Skin of body (tissue), 3 donors: ENCODE results near the gene VSTM1. TPM values are rescaled to one million over a fixed set of nuclear protein-coding genes. Genes with fewer than 3 reads are reported as not detected.

Experiments used
- DNase-seq: peaks from one replicate; lab custom pipeline; 2025; lab: John Stamatoyannopoulos, UW
- small RNA-seq: library from RNA; depleted of rRNA; stranded (forward); fragments of <200 nt; gene quantifications from one replicate; pipeline ENCODE3, GENCODE V24; 2014; ENCODE audit warnings: low replicate concordance
- total RNA-seq: library from RNA; depleted of rRNA; stranded (reverse); fragments of >200 nt; gene quantifications from one replicate; pipeline ENCODE4 v1.2.3, GENCODE V29; 2014

The VSTM1 gene
- total RNA-seq, 1 donor from 2014 or later = 1.7 TPM

DNA sequence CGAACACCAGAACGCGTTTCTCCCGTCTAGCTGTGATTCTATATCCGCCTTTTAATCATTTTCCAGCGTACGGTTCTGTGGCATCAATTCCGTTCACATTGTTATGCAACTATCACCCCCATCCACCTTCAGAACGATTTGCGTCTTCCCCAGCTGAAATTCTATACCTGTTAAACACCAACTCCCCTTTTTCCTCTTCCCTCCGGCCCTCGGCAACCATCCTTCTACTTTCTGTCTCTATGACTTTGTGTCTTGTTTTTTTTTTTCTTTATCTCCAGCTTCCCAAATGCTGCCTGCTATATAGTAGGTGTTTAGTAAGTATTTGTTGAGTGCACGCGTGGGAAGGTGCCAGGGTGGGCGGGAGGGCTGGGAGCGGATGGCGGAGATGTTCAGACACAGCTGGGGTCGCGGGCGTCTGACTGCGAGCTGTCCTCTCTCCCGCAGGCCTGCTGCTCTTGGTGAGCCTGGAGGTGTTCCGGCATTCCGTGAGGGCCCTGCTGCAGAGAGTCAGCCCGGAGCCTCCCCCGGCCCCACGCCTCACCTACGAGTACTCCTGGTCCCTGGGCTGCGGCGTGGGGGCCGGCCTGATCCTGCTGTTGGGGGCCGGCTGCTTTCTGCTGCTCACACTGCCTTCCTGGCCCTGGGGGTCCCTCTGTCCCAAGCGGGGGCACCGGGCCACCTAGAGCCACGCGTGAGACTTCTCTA, 52.0 kb downstream of the VSTM1 start:
- no peak for DNase-seq

DNA sequence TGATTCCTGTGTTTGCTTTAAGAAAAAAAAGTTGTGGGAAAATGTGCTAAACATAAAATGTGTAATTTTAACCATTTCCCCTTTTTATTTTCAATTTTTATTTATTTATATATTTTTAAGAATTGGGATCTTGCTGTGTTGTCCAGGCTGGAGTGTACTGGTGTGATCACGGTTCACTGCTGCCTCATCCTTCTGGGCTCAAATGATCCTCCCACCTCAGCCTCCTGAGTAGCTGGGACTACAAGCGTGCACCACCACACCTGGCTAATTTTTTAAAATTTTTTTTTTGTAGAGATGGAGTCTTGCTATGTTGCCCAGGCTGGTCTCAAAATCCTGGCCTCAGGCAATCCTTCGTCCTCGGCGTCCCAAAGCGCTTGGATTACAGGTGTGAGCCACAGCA, 53.2 kb downstream of the VSTM1 start:
- no peak for DNase-seq

DNA sequence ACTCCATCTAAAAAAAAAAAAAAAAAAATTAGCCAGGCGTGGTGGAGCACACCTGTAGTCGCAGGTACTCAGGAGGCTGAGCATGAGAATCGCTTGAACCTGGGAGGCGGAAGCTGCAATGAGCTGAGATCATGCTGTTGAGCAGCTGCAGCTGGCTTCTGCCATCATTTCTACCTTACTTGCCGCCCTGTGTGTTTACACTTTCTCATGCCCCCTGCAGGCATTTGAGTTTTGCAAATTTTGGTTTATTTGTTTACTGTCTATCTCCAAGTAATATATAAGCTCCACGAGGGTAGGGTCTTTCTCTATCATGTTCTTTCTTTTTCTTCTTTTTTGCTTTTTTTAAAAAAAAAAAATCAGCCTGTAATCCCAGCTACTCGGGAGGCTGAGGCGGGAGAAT, 54.3 kb downstream of the VSTM1 start:
- no peak for DNase-seq

DNA sequence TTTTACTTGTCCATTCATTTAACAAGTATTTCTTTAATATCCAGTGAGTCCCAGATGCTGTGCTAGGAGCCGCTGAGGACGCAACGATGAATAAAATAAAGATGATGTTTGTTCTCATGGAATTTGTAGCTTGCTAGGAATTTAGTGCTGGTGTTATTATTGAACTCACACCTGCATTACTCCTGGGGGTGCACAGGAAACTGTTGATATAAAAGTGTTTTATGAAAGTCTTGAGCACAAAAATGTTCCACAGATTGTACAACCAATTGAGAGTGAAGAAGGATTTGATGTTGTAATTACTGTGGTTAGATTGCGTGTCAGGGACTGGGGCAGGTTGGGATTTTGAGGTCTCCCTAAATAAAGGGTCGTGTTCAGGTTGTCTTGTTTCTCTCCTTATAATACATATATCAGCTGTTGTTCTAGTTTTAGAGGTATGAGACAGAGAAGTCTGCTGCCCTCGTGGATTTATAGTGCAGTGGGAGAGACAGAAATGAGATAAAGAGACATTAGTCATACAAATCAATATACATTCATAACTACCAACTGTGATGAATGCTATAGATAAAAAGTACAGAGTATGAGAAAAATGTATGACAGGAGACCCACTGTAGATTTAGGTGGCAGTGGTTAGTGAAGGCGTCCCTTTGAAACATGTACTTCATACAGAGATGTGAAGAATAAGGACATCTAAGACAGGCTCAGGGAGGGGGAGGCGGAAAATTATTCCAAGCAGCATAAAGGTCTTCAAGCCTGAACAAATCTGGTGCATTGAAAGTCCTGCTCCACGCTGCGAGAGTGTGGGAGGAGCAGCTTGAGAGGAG, 61.0 kb downstream of the VSTM1 start:
- no peak for DNase-seq

DNA sequence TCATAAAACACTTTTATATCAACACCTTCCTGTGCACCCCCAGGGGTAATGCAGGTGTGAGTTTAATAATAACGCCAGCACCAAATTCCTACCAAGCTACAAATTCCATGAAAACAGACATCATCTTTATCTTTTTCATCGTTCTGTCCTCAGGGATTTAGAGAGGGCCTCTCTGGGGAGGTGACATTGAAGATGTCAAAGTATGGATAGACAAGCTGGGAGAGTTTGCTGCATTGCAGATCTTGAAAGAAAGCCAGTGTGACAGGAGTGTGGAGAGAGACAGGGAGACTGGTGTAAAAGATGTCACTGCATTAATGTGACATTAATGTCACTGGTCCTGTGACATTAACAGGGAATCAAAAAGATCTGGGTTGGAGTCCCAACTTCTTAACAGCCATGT, 62.2 kb downstream of the VSTM1 start:
- DNase-seq = no peak

DNA sequence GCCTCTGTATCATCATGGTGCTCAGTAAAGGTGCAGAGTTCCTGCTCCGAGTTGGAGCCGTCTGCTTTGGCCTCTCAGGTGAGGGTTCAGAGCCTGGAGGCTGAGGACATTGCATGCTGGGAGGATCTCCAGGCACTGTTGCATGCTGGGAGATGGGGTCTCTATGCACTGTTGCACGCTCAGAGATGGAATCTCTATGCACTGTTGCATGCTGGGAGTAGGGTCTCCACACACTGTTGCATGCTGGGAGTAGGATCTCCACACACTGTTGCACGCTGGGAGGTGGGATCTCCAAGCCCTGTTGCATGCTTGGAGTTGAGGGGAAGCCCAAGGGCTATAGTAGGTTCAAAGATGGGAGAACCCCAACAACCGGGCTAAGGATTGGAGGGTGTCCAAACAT, 64.0 kb downstream of the VSTM1 start:
- DNase-seq = no peak

DNA sequence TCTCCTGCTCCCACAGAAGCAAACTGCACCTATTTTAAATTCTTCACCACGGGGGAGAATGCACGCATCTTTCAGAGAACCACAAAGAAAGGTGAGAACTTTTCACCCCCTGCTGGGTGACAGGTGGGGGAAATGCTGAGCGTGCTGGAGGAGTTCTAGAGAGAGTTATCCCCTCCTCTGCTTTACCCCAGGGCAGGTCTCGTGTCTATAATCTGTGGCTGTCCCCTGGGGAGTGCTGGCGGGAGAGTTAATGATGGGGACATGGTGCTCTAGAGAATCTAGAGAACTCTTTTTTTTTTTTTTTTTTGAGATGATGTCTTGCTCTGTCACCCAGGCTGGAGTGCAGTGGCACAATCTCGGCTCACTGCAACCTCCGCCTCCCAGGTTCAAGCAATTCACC, 65.5 kb downstream of the VSTM1 start:
- DNase-seq = no peak

DNA sequence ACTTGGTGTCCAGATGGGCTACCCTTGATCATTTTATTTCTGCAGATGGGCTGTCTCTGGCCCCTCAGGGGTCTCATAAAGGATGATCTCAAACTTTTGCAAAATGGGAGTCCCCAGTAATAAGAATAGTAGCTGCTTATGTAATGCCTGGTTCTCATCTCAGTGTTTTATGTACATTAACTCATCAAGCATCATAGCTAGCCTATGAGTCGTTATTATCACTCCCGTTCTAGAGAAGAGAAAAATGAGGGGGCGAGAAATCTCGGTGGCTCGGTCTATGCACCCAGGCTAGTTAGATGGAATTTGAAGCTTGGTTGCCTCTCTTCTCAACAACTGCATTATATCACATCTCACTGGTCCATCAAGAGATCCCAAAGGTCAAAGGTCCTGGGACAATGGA, 68.9 kb downstream of the VSTM1 start:
- no peak for DNase-seq

DNA sequence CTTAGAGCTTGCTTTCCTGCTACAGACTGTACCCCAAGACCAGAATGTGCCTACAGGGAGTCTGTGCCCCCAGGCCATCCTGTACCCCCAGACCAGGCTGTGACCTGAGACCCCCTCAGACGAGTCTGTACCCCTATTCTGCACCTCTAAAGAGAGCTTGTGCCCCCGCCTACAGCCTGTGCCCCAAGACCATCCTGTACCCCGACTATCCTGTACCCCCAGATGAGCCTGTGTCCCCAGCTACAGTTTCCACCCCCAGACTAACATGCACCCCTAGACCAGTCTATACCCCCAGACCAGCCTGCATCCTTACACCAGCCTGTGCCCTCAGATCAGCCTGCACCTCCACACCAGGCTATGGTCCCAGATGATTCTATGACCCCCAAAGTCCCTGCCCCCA, 70.2 kb downstream of the VSTM1 start:
- DNase-seq = no peak

DNA sequence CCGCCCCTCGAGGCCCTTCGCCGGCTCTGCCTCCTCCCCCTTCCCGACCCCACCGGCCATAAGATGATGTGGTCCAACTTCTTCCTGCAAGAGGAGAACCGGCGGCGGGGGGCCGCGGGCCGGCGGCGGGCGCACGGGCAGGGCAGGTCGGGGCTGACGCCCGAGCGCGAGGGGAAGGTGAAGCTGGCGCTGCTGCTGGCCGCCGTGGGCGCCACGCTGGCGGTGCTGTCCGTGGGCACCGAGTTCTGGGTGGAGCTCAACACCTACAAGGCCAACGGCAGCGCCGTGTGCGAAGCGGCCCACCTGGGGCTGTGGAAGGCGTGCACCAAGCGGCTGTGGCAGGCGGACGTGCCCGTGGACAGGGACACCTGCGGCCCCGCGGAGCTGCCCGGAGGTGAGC, 70.9 kb downstream of the VSTM1 start:
- DNase-seq = no peak

DNA sequence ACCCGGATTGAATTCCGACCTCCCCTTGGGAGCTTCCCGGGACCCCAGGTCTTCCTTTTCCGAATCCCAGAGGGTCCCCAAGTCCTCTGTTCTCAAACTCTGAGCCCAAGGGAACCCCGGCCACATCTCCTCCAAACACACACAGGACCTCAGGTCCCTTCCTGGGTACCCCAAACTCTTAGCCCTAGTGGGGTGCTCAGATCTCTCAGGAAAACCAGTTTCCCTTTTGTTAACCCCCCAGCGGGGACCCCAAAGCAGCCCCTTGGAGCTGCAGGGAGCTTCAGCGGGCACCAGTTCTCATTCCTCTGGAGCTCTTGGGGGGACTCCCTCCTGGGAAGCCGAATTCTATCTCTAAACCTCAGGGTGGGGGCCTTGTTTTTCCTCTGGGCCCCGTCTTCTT, 71.5 kb downstream of the VSTM1 start:
- no peak for DNase-seq

DNA sequence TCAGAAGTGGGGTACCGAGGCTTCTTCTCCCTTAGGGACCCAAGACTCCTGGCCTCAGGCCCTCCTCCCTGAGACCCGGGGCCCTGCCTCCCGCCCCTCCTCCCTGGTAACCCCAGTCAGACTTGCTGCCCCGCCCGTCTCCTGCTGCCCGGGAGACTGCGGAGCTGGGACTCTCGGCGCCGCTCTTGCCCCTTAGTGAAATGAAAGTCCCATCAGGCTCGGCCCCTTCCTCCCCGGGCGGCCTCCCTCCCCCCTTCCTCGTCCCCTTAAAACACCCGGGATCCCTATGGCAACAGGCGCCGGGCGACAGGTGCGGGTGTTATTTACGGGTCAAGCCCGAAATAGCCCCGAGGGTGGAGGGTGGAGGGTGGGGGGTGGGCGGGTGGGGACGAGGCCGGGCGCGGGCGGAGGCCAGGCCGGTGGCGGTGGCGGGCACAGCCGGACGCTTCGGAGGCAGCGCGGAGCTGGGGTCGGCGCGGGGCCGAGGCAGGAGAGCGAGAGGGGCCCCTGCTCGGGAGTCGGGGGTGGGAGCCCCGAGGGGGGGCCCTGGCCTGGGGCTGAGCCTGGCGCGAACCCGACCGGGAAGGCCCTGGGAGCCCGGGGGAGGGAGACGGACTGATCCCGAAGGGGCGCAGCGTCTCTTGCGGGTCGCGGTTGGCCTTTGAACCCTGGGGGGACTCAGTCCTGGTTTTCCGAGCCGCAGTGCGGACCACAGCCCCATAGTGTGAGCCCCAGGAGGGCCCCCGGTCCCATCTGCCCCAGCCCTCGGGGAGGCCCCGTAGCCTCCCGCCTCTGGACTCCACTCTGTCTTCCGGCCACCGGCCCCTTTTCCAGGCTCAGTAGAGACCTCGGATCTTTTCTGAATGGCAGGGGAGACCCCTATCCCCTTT, 72.2 kb downstream of the VSTM1 start, which contains the start of gene CACNG6:
TSS of gene CACNG6 (plus strand) at position 414 of the 890 bp plus-strand sequence. CDS start 1,241 bp downstream, outside the sequence.
- DNase-seq = no peak

Small RNA genes within 50 kb of the gene (small RNA-seq; reads per million reads assigned to genes)
- not detected for gene AC012314.20

Other genes starting within 250 kb of the VSTM1 start
- gene NLRP12, start 239.6 kb downstream of the VSTM1 start, total RNA-seq = 0.99 TPM
- gene MYADM, start 196.0 kb downstream of the VSTM1 start, total RNA-seq = 16.1 TPM
- gene PRKCG, start 181.7 kb downstream of the VSTM1 start, total RNA-seq = 0.20 TPM
- gene CACNG7, start 154.6 kb downstream of the VSTM1 start, total RNA-seq = not detected
- under 0.01 TPM for gene CACNG8, start 101.0 kb downstream of the VSTM1 start, total RNA-seq
- gene CACNG6, start 72.3 kb downstream of the VSTM1 start, total RNA-seq = 0.79 TPM
- gene TARM1, start 17.5 kb upstream of the VSTM1 start, total RNA-seq = 0.20 TPM
- gene OSCAR, start 36.9 kb upstream of the VSTM1 start, total RNA-seq = 1.4 TPM
- 6.8 TPM for gene NDUFA3, start 39.0 kb upstream of the VSTM1 start, total RNA-seq
- 5.4 TPM for gene TFPT, start 51.8 kb upstream of the VSTM1 start, total RNA-seq
- gene PRPF31, start 51.9 kb upstream of the VSTM1 start, total RNA-seq = 27.2 TPM
- gene CNOT3, start 73.9 kb upstream of the VSTM1 start, total RNA-seq = 11.5 TPM
- gene LENG1, start 95.8 kb upstream of the VSTM1 start, total RNA-seq = 3.6 TPM
- gene TMC4, start 109.3 kb upstream of the VSTM1 start, total RNA-seq = 1.8 TPM
- 18.8 TPM for gene MBOAT7, start 125.7 kb upstream of the VSTM1 start, total RNA-seq
- 24.4 TPM for gene TSEN34, start 127.4 kb upstream of the VSTM1 start, total RNA-seq
- 3,109 TPM for gene RPS9, start 137.0 kb upstream of the VSTM1 start, total RNA-seq
- 4.2 TPM for gene LILRB3, start 159.1 kb upstream of the VSTM1 start, total RNA-seq
- gene LILRA6, start 178.9 kb upstream of the VSTM1 start, total RNA-seq = 1.4 TPM
- 4.1 TPM for gene LILRB5, start 193.4 kb upstream of the VSTM1 start, total RNA-seq
- 1.5 TPM for gene LILRB2, start 217.2 kb upstream of the VSTM1 start, total RNA-seq
- gene LILRA5, start 249.3 kb upstream of the VSTM1 start, total RNA-seq = 3.9 TPM